ENCODE data around the gene DCDC2B. TPM values are rescaled to one million over a fixed set of nuclear protein-coding genes. Genes with fewer than 3 reads are reported as not detected.

DCDC2B gene
- under 0.01 TPM in 1 of 2 replicates, not detected in the other for total RNA-seq

DNA sequence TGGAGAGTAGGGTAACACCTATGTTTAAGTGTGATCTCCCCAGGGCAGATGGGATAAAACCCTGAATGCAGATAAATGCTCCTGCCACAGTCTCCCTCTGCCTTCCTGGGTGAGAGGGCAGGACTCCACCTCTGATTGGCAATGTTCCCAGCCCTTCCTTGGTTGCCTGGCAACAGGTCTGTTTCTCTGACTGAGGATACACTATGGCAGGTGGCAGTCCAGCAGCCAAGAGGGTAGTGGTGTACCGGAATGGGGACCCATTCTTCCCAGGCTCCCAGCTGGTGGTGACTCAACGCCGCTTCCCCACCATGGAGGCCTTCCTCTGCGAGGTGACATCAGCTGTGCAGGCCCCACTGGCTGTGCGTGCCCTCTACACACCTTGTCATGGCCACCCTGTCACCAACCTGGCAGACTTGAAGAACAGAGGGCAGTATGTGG is at the start of gene DCDC2B:
TSS of gene DCDC2B (plus strand) at position 199 of the 438 bp plus-strand sequence. CDS start at position 204, 5 bp downstream.

DNA sequence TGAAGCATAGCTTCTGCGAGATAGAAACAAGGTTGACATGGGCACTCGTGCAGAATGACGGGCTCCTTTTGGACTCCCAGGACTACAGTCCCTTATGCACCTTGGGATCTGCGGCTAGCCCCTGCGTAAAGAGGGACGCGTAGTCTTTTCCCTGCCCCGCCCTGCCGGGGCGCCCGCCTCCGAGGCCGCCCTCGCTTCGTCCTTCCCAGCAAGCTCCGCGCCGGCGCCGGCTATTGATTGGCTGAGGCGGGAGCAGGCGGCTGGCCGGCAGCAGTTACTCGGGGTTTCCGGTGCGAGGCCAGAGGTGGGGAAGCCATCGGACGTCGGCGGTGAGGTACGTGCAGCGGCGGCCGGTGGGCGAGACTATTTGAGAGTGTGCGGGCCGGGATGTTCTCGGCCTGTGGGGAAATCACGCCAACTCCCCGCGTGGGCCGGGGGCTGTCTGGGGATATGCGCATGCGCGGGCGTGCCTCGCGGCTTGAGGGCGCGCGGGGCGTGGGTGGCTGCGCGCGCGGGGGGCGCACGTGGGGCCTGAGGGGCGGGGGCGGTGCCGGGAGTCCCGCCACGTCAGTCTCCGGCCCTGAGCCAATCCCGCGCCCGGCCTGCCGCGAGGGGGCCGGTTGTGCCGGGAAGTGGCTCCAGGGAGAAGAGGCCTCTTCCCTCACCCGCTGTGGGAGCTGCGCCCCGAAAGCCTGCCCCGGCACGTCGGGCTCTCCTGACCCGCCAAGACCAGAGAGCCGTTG is 29.3 kb upstream of the DCDC2B start, which contains the start of gene TXLNA:
TSS of gene TXLNA (plus strand) at position 233 of the 743 bp plus-strand sequence. CDS start 671 bp downstream, outside the sequence.

DNA sequence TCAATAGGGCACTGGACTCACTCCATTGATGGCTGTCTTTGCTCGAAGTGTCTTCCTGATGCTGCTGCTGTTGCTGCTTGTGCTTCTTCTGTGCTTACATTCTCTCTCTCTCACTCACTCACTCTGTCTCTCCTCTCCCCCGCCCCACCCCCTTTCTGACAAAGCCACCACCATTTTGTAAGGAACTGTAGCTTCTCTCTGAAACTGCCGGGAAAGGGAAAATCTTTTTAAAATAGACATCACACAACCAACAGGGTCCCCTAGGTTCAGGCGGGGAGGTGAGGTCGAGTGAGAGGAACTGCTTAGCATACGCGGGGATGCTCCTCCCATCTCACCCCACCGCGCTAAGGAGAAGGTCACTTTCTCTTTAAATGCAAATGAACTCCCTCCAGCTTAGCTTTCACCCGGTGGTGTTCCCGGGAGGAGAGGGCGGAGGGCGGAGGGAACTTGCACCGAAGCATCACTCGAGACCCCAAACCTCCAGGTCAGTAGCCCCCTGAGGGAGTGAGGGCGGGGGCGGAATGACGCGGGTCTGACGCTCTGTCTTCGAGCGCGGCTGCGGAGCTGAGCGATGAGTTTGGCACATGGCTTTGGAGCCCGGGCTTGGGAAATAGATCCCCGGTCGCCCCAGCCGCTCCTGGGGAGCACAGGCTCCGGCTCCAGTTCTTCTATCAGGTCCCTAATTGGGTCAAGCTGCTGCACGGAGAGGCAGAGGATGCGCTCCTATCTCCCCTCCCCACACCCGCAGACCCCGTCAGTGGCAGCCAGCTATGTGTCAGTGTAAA is 8.5 kb upstream of the DCDC2B start, which contains the start of gene CCDC28B:
TSS of gene CCDC28B (plus strand) at position 370 of the 785 bp plus-strand sequence. CDS start 1,341 bp downstream, outside the sequence.

DNA sequence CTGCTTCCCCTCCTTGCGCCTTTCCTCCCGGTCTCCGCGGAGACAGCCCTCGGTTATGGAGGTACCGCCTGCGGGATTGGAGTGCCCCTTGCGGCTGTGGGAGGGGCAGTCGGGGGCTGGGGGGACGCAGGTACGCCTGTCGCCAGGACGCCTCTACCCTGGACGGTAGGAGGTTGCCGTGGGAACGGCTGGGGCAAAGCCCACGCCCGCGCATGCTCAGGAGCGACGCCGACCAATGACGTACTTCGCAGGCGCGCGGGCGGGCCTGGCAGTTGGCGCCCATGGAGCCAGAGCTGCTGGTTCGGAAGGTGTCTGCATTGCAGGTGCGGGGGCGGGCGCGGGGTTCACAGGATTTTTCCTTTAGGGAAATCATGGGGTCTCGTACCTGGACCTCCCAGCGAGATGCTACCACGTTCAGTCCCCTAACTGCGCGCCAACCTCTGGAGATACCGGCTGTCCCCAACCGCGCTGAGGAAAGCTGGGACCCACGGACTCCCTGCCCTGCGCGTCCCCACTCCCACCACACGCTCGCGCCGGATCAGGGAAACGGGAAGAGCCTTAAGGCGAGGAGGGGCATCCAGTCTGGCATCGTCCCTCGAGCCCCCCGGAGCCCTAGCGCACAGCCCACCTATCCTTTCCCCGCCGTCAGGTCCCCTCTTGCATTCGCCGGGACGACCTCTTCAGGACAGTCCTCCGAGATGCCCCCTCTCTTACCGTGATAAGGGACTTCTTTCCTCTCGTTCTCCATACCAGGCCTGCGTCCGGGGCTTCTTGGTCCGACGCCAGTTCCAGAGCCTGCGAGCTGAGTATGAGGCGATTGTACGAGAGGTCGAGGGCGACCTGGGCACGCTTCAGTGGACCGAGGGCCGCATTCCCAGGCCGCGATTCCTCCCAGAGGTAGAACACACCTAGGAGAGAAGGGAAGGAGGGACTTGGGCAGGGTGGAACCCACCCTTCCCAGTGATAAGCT is 3.2 kb upstream of the DCDC2B start, which contains the start of gene IQCC:
TSS of gene IQCC (plus strand) at position 271 of the 970 bp plus-strand sequence. CDS start at position 282, 11 bp downstream.

GRCh38 chr1:32221980-32222755 is 13.3 kb downstream of the DCDC2B start, which contains the start of the genes EIF3I and TMEM234:
Gene EIF3I (plus strand): TSS chr1:32222407. CDS start chr1:32222442, 35 bp downstream.
Gene TMEM234 (minus strand): TSS chr1:32222353. CDS start chr1:32222322, 31 bp downstream.

DNA sequence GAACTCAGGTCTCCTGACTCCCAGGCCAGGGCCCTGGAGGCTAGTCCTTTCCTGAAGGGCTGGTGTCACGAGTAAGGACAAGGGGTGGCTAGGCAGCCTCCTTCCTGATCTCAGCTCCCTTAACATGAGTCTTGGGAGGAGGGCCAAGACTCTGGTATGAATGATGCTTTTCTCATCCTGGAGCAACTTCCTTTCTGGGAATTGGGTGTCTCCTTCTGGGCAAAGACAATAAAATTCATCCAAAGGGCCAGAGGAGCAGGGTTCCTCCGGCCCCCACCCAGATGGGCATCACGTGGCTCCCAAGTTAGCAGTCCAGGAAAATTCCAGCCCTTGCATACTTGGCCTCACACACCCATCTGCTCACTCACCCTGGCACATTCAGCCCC is 38.0 kb downstream of the DCDC2B start, which contains the start of gene FAM167B:
TSS of gene FAM167B (plus strand) at position 335 of the 386 bp plus-strand sequence. CDS start 200 bp downstream, outside the sequence.

DNA sequence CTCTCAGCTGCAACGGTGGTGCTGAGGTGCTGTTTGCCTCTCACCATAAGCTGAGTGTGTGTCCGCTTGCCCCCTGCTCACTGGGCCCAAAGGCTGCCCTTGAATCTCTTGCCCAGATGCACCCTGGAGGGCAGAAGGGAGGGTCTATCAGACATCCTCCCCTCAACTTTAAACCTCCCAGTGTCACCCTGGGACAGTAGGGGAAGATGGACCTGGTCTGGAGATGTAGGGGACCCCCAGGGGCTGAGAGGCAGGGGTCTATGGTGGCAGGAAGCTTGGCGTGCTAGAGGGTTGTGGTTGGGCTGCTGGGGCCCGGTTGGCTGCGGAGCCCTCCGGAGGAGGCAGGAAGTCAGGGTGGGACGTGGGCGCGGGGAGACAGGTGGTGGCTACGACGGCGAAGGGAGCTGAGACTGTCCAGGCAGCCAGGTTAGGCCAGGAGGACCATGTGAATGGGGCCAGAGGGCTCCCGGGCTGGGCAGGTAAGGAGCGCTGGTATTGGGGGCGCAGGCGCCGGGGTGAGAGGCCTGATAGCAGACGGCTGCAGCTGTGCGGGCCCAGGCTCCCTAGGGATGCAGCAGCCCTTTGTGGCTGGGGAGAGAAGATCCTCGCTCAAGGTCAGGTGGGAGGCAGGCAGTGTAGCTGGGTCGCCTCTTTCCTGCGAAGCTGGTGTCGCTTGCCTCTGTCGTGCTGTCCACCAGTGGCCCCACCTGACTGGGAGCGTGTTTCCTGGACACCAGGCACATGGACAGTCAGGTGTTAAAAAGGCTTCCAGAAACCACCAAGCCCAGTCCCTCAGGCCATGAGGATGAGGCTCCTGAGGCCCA is 42.2 kb downstream of the DCDC2B start, which contains the start of gene LCK:
TSS of gene LCK (plus strand) at position 373 of the 824 bp plus-strand sequence. CDS start 23,065 bp downstream, outside the sequence.

Other genes starting within 250 kb of the DCDC2B start
- 34.3 and 39.8 TPM in 2 replicates for gene KHDRBS1, start 195.2 kb upstream of the DCDC2B start, total RNA-seq
- 3.6 and 4.6 TPM in 2 replicates for gene TMEM39B, start 136.2 kb upstream of the DCDC2B start, total RNA-seq
- 22.6 and 29.7 TPM in 2 replicates for gene KPNA6, start 101.0 kb upstream of the DCDC2B start, total RNA-seq
- gene TXLNA, start 29.4 kb upstream of the DCDC2B start, total RNA-seq: 101 and 107 TPM in 2 replicates
- 10.3 and 14.2 TPM in 2 replicates for gene CCDC28B, start 8.5 kb upstream of the DCDC2B start, total RNA-seq
- gene IQCC, start 3.4 kb upstream of the DCDC2B start, total RNA-seq: 1.0 and 1.3 TPM in 2 replicates
- 19.6 and 20.2 TPM in 2 replicates for gene TMEM234, start 13.3 kb downstream of the DCDC2B start, total RNA-seq
- 340 and 378 TPM in 2 replicates for gene EIF3I, start 13.3 kb downstream of the DCDC2B start, total RNA-seq
- 0.28 and 0.83 TPM in 2 replicates for gene FAM167B, start 38.1 kb downstream of the DCDC2B start, total RNA-seq
- gene LCK, start 42.2 kb downstream of the DCDC2B start, total RNA-seq: not detected in 2 replicates
- gene HDAC1, start 83.0 kb downstream of the DCDC2B start, total RNA-seq: 80.1 and 85.1 TPM in 2 replicates
- gene MARCKSL1, start 127.1 kb downstream of the DCDC2B start, total RNA-seq: 16.6 and 25.0 TPM in 2 replicates
- 0.71 and 1.1 TPM in 2 replicates for gene FAM229A, start 153.4 kb downstream of the DCDC2B start, total RNA-seq
- gene TSSK3, start 153.4 kb downstream of the DCDC2B start, total RNA-seq: 0.43 and 0.65 TPM in 2 replicates
- gene BSDC1, start 185.4 kb downstream of the DCDC2B start, total RNA-seq: 56.3 and 58.9 TPM in 2 replicates

All from smooth muscle cell of bladder (primary cell).